GM23338 (cell line): Measurements from ENCODE around the gene DNAJB12. TPM values are rescaled to one million over a fixed set of nuclear protein-coding genes. Genes with fewer than 3 reads are reported as not detected.

ENCODE experiments used
- ATAC-seq: fragments of 200-7000 bp; cut with Tn5 transposase; 3 replicates; pipeline ENCODE4 v1.9.1; 2020
- DNase-seq: peaks from one replicate; pipeline ENCODE4 v3.0.0-alpha.2; 2015; ENCODE audit warnings: low spot score
- H2AFZ ChIP-seq: fragments of 200-600 bp; sonication (generic); 2 replicates; pipeline ENCODE4 v1.8.0; 2016; ENCODE audit warnings: antibody characterized with exemption, mild to moderate bottlenecking, moderate library complexity
- H3F3A ChIP-seq: fragments of 200-600 bp; sonication (generic); replicated peaks from 2 replicates; pipeline ENCODE4 v1.8.0; 2017; ENCODE audit warnings: antibody characterized with exemption, mixed run types, low read depth
- H3K27ac ChIP-seq: fragments of 200-600 bp; sonication (generic); 2 replicates; pipeline ENCODE4 v1.6.1; 2016; ENCODE audit warnings: low read depth
- H3K27me3 ChIP-seq: fragments of 200-600 bp; sonication (generic); 2 replicates; pipeline ENCODE4 v1.8.0; 2016; ENCODE audit warnings: mild to moderate bottlenecking, mixed run types, moderate library complexity; ENCODE audit not compliant: insufficient read depth
- H3K36me3 ChIP-seq: fragments of 200-600 bp; sonication (generic); 2 replicates; pipeline ENCODE4 v1.8.0; 2016; ENCODE audit warnings: mild to moderate bottlenecking; ENCODE audit not compliant: insufficient read depth
- H3K4me1 ChIP-seq: fragments of 200-600 bp; sonication (generic); 2 replicates; pipeline ENCODE4 v1.8.0; 2016; ENCODE audit warnings: mild to moderate bottlenecking, moderate library complexity; ENCODE audit not compliant: insufficient read depth
- H3K4me2 ChIP-seq: fragments of 200-600 bp; sonication (generic); 2 replicates; pipeline ENCODE4 v1.7.1; 2017; ENCODE audit warnings: mixed run types
- H3K4me3 ChIP-seq: fragments of 200-600 bp; sonication (generic); 2 replicates; pipeline ENCODE4 v1.6.1; 2016; ENCODE audit warnings: mixed run types
- H3K79me2 ChIP-seq: fragments of 200-600 bp; sonication (generic); replicated peaks from 2 replicates; pipeline ENCODE4 v1.8.0; 2017; ENCODE audit warnings: mild to moderate bottlenecking; ENCODE audit not compliant: insufficient read depth
- H3K9me2 ChIP-seq: fragments of 200-600 bp; sonication (generic); 2 replicates; pipeline ENCODE4 v1.8.0; 2017; ENCODE audit not compliant: insufficient read depth
- H4K20me1 ChIP-seq: fragments of 200-600 bp; sonication (generic); replicated peaks from 2 replicates; pipeline ENCODE4 v1.8.0; 2017; ENCODE audit warnings: mild to moderate bottlenecking; ENCODE audit not compliant: insufficient read depth
- H3K27ac Mint-ChIP-seq: 2 replicates; pipeline ENCODE4 v1.8.0; 2020; ENCODE audit warnings: inconsistent platforms, mild to moderate bottlenecking, moderate library complexity, mixed read lengths
- H3K27me3 Mint-ChIP-seq: 3 replicates; pipeline ENCODE4 v1.8.0; 2022; ENCODE audit warnings: low read depth, mild to moderate bottlenecking, moderate library complexity, mixed read lengths, inconsistent platforms; ENCODE audit not compliant: insufficient read depth, poor library complexity
- H3K36me3 Mint-ChIP-seq: 3 replicates; pipeline ENCODE4 v1.8.0; 2021; ENCODE audit warnings: low read depth, mild to moderate bottlenecking, inconsistent platforms, moderate library complexity, mixed read lengths
- H3K4me1 Mint-ChIP-seq: 3 replicates; pipeline ENCODE4 v1.8.0; 2020; ENCODE audit warnings: mild to moderate bottlenecking, inconsistent platforms, mixed read lengths
- H3K4me3 Mint-ChIP-seq: 3 replicates; pipeline ENCODE4 v1.8.0; 2021; ENCODE audit warnings: moderate library complexity, mild to moderate bottlenecking, inconsistent platforms, mixed read lengths
- H3K9me3 Mint-ChIP-seq: 3 replicates; pipeline ENCODE4 v1.8.0; 2020; ENCODE audit warnings: moderate library complexity, mild to moderate bottlenecking, inconsistent platforms, mixed read lengths
- CREB1 ChIP-seq: fragments of 250-450 bp; sonication (Bioruptor Pico); IDR thresholded peaks from 2 replicates; pipeline ENCODE4 v1.5.0; 2020; ENCODE audit warnings: low read depth, mild to moderate bottlenecking, moderate library complexity
- ETS1 ChIP-seq: IDR thresholded peaks from 2 replicates; pipeline ENCODE4 v1.6.1; 2016; ENCODE audit warnings: antibody characterized with exemption
- JUNB ChIP-seq: IDR thresholded peaks from one replicate; pipeline ENCODE4 v1.6.1; 2016; ENCODE audit warnings: antibody characterized with exemption; ENCODE audit not compliant: unreplicated experiment
- POLR2AphosphoS5 ChIP-seq: IDR thresholded peaks from 2 replicates; pipeline ENCODE4 v1.6.1; 2016; ENCODE audit warnings: antibody characterized with exemption, low read depth
- REST ChIP-seq: IDR thresholded peaks from one replicate; pipeline ENCODE4 v1.6.1; 2018; ENCODE audit warnings: antibody characterized with exemption; ENCODE audit not compliant: unreplicated experiment
- ZNF331 ChIP-seq: fragments of 250-450 bp; sonication (Bioruptor Pico); IDR thresholded peaks from 2 replicates; pipeline ENCODE4 v1.5.0; 2020; ENCODE audit warnings: low read depth, mild to moderate bottlenecking, moderate library complexity
- polyA plus RNA-seq: library from polyadenylated mRNA; unstranded; fragments of >200 nt; fragmentation: Nextera tagmentation; extraction: Ambion mirVana; gene quantifications from 2 replicates; pipeline ENCODE4 v1.2.1, GENCODE V29; 2016
- total RNA-seq: library from RNA; depleted of rRNA; stranded (reverse); fragments of >200 nt; shearing (Covaris generic); gene quantifications from 2 replicates; pipeline ENCODE4 v1.2.3, GENCODE V29; 2014
- TF ChIP-seq, protein P1 (sequence below): fragments of 250-450 bp; sonication (Bioruptor Pico); IDR thresholded peaks from 2 replicates; pipeline ENCODE4 v1.5.0; 2020; ENCODE audit warnings: mild to moderate bottlenecking, moderate library complexity

DNAJB12 gene
- total and polyA plus RNA-seq, 2 experiments from 2014 or later, result 12.8 to 16.0 TPM

- no peak for TF ChIP-seq REST
- TF ChIP-seq ZNF331 (CRISPR knock-in tag), result no peak
- no peak for TF ChIP-seq ETS1
- TF ChIP-seq JUNB, result no peak
- TF ChIP-seq POLR2AphosphoS5, result no peak
Measured at GRCh38 chr10:72322280-72323058, 32.2 kb downstream of the DNAJB12 start (continued).

DNA sequence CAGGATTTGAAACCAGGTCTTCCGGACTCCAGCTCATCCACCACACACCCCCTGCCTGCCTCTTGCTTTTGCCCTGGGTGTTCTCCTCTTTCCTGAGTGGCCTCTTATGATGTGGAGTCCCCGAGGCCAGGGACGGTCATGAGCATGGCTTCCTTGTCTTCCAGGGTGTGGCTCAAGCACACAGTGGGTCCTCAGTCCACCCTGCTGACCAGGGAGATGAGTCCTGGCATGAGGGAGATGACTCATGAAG is 32.8 kb downstream of the DNAJB12 start:
- Histone ChIP-seq H3F3A (peaks cover 13% of the 10 kb centered on the region), H3K4me2 (no peak overlapping the region), H2AFZ (no peak overlapping the region), H3K27me3 (no peaks in the 10 kb centered on the region), H3K36me3 (no peaks in the 10 kb centered on the region), H3K27ac (no peak overlapping the region), H4K20me1 (no peaks in the 10 kb centered on the region), H3K4me1 (peaks cover 27% of the 10 kb centered on the region), H3K4me3 (no peak overlapping the region), H3K9me2 (no peaks in the 10 kb centered on the region), H3K79me2 (no peaks in the 10 kb centered on the region)
- H3K27me3 Mint-ChIP-seq, result peaks cover 28% of the 10 kb centered on the region
- ATAC-seq (no peak), DNase-seq (no peak)
- H3K36me3 Mint-ChIP-seq, result no peaks in the 10 kb centered on the region; the same call in 2 of the 3 replicates
- H3K9me3 Mint-ChIP-seq, result no peaks in the 10 kb centered on the region; the same call in 1 of the 3 replicates
- H3K4me1 Mint-ChIP-seq, result peaks cover 56% of the 10 kb centered on the region
- peak overlapping the region; percentile 81; the same call in 1 of the 2 replicates for H3K27ac Mint-ChIP-seq
- no peak overlapping the region; the same call in 2 of the 3 replicates for H3K4me3 Mint-ChIP-seq
- TF ChIP-seq CREB1 (CRISPR knock-in tag) (no peak), REST (no peak), ETS1 (no peak), ZNF331 (CRISPR knock-in tag) (no peak)
- TF ChIP-seq, protein P1, sequence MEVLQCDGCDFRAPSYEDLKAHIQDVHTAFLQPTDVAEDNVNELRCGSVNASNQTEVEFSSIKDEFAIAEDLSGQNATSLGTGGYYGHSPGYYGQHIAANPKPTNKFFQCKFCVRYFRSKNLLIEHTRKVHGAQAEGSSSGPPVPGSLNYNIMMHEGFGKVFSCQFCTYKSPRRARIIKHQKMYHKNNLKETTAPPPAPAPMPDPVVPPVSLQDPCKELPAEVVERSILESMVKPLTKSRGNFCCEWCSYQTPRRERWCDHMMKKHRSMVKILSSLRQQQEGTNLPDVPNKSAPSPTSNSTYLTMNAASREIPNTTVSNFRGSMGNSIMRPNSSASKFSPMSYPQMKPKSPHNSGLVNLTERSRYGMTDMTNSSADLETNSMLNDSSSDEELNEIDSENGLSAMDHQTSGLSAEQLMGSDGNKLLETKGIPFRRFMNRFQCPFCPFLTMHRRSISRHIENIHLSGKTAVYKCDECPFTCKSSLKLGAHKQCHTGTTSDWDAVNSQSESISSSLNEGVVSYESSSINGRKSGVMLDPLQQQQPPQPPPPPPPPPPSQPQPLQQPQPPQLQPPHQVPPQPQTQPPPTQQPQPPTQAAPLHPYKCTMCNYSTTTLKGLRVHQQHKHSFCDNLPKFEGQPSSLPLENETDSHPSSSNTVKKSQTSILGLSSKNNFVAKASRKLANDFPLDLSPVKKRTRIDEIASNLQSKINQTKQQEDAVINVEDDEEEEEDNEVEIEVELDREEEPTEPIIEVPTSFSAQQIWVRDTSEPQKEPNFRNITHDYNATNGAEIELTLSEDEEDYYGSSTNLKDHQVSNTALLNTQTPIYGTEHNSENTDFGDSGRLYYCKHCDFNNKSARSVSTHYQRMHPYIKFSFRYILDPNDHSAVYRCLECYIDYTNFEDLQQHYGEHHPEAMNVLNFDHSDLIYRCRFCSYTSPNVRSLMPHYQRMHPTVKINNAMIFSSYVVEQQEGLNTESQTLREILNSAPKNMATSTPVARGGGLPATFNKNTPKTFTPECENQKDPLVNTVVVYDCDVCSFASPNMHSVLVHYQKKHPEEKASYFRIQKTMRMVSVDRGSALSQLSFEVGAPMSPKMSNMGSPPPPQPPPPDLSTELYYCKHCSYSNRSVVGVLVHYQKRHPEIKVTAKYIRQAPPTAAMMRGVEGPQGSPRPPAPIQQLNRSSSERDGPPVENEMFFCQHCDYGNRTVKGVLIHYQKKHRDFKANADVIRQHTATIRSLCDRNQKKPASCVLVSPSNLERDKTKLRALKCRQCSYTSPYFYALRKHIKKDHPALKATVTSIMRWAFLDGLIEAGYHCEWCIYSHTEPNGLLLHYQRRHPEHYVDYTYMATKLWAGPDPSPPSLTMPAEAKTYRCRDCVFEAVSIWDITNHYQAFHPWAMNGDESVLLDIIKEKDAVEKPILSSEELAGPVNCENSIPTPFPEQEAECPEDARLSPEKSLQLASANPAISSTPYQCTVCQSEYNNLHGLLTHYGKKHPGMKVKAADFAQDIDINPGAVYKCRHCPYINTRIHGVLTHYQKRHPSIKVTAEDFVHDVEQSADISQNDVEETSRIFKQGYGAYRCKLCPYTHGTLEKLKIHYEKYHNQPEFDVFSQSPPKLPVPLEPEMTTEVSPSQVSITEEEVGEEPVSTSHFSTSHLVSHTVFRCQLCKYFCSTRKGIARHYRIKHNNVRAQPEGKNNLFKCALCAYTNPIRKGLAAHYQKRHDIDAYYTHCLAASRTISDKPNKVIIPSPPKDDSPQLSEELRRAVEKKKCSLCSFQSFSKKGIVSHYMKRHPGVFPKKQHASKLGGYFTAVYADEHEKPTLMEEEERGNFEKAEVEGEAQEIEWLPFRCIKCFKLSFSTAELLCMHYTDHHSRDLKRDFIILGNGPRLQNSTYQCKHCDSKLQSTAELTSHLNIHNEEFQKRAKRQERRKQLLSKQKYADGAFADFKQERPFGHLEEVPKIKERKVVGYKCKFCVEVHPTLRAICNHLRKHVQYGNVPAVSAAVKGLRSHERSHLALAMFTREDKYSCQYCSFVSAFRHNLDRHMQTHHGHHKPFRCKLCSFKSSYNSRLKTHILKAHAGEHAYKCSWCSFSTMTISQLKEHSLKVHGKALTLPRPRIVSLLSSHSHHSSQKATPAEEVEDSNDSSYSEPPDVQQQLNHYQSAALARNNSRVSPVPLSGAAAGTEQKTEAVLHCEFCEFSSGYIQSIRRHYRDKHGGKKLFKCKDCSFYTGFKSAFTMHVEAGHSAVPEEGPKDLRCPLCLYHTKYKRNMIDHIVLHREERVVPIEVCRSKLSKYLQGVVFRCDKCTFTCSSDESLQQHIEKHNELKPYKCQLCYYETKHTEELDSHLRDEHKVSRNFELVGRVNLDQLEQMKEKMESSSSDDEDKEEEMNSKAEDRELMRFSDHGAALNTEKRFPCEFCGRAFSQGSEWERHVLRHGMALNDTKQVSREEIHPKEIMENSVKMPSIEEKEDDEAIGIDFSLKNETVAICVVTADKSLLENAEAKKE (CRISPR knock-in tag), result no peak
